ENCODE measurements around the gene GLRA2.

DNA sequence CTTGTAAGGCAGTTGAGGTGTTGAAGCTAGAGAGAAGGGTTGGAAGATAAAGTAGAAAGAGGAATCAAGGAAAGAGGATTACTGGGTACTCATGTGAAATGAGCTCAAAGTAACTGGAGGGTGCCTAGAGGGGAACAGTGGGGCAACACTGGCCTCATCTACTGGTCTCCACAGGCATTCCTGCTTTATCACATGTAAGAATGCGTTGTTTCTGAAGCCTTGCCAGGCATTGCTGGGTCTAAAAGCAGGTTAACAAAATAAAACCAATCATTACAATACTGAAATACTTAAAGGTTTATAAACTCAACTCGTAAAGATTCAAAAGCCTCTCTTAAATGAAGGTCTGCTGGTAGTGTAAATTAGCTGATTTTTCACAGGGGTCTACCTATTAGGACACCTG lies 247.6 kb downstream of the GLRA2 start:
- TF ChIP-seq MAX (IDR thresholded peaks at IDR 0.05) (no peak), CTCF (IDR thresholded peaks at IDR 0.05; ENCODE audit: low read depth, low read length, missing input control) (no peak), ATF3 (IDR thresholded peaks at IDR 0.05) (no peak), YY1 (IDR thresholded peaks at IDR 0.05) (no peak), TAF1 (conservative IDR thresholded peaks at IDR 0.05) (no peak)
- TF ChIP-seq, protein P1, sequence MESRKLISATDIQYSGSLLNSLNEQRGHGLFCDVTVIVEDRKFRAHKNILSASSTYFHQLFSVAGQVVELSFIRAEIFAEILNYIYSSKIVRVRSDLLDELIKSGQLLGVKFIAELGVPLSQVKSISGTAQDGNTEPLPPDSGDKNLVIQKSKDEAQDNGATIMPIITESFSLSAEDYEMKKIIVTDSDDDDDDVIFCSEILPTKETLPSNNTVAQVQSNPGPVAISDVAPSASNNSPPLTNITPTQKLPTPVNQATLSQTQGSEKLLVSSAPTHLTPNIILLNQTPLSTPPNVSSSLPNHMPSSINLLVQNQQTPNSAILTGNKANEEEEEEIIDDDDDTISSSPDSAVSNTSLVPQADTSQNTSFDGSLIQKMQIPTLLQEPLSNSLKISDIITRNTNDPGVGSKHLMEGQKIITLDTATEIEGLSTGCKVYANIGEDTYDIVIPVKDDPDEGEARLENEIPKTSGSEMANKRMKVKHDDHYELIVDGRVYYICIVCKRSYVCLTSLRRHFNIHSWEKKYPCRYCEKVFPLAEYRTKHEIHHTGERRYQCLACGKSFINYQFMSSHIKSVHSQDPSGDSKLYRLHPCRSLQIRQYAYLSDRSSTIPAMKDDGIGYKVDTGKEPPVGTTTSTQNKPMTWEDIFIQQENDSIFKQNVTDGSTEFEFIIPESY (IDR thresholded peaks at IDR 0.05), result no peak
- TF ChIP-seq, protein P2, sequence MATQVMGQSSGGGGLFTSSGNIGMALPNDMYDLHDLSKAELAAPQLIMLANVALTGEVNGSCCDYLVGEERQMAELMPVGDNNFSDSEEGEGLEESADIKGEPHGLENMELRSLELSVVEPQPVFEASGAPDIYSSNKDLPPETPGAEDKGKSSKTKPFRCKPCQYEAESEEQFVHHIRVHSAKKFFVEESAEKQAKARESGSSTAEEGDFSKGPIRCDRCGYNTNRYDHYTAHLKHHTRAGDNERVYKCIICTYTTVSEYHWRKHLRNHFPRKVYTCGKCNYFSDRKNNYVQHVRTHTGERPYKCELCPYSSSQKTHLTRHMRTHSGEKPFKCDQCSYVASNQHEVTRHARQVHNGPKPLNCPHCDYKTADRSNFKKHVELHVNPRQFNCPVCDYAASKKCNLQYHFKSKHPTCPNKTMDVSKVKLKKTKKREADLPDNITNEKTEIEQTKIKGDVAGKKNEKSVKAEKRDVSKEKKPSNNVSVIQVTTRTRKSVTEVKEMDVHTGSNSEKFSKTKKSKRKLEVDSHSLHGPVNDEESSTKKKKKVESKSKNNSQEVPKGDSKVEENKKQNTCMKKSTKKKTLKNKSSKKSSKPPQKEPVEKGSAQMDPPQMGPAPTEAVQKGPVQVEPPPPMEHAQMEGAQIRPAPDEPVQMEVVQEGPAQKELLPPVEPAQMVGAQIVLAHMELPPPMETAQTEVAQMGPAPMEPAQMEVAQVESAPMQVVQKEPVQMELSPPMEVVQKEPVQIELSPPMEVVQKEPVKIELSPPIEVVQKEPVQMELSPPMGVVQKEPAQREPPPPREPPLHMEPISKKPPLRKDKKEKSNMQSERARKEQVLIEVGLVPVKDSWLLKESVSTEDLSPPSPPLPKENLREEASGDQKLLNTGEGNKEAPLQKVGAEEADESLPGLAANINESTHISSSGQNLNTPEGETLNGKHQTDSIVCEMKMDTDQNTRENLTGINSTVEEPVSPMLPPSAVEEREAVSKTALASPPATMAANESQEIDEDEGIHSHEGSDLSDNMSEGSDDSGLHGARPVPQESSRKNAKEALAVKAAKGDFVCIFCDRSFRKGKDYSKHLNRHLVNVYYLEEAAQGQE (IDR thresholded peaks at IDR 0.05), result no peak
